ENCODE results near the gene GALR3. TPM values are rescaled to one million over a fixed set of nuclear protein-coding genes. Genes with fewer than 3 reads are reported as not detected.
A peak's percentile ranks its signal among the peaks of the same experiment; 100 is the strongest.

Gene GALR3
- total RNA-seq, 1 donor from 2014 or later = not detected

GRCh38 chr22:37817705-37818408 is 5.3 kb upstream of the GALR3 start:
- H3K4me3 Mint-ChIP-seq (ENCODE audit: unreplicated experiment) = peak overlapping the region; percentile 61
- no peaks in the 10 kb centered on the region for H3K36me3 Mint-ChIP-seq (ENCODE audit: unreplicated experiment)
- H3K27me3 Mint-ChIP-seq (ENCODE audit: unreplicated experiment) = peaks cover 14% of the 10 kb centered on the region
- DNase-seq = peak; percentile 92
- H3K4me1 Mint-ChIP-seq (ENCODE audit: low read depth, unreplicated experiment) = peaks cover 6% of the 10 kb centered on the region
- H3K27ac Mint-ChIP-seq (ENCODE audit: unreplicated experiment) = peak overlapping the region; percentile 22
- TF ChIP-seq CTCF (IDR thresholded peaks at IDR 0.05; ENCODE audit: partially characterized antibody, unreplicated experiment) = peak; percentile 96
- H3K9me3 Mint-ChIP-seq (ENCODE audit: unreplicated experiment) = peaks cover 6% of the 10 kb centered on the region

- Mint-ChIP-seq H3K36me3 (ENCODE audit: unreplicated experiment) (no peaks in the 10 kb centered on the region), H3K27me3 (ENCODE audit: unreplicated experiment) (peaks cover 18% of the 10 kb centered on the region), H3K27ac (ENCODE audit: unreplicated experiment) (no peak overlapping the region), H3K4me3 (ENCODE audit: unreplicated experiment) (peak overlapping the region; percentile 73), H3K4me1 (ENCODE audit: low read depth, unreplicated experiment) (peaks cover 6% of the 10 kb centered on the region), H3K9me3 (ENCODE audit: unreplicated experiment) (peaks cover 8% of the 10 kb centered on the region)
- TF ChIP-seq CTCF (IDR thresholded peaks at IDR 0.05; ENCODE audit: partially characterized antibody, unreplicated experiment) = peak; percentile 13
- DNase-seq = peak; percentile 77
Observed at GRCh38 chr22:37818409-37819104, 4.6 kb upstream of the GALR3 start.

GRCh38 chr22:37819105-37819433 is 4.1 kb upstream of the GALR3 start:
- peak overlapping the region; percentile 73 for H3K4me3 Mint-ChIP-seq (ENCODE audit: unreplicated experiment)
- peaks cover 8% of the 10 kb centered on the region for H3K9me3 Mint-ChIP-seq (ENCODE audit: unreplicated experiment)
- H3K27ac Mint-ChIP-seq (ENCODE audit: unreplicated experiment) = peak overlapping the region; percentile 59
- no peaks in the 10 kb centered on the region for H3K36me3 Mint-ChIP-seq (ENCODE audit: unreplicated experiment)
- TF ChIP-seq CTCF (IDR thresholded peaks at IDR 0.05; ENCODE audit: partially characterized antibody, unreplicated experiment) = no peak
- H3K27me3 Mint-ChIP-seq (ENCODE audit: unreplicated experiment) = peaks cover 21% of the 10 kb centered on the region
- no peak for DNase-seq
- H3K4me1 Mint-ChIP-seq (ENCODE audit: low read depth, unreplicated experiment) = peaks cover 6% of the 10 kb centered on the region

DNA sequence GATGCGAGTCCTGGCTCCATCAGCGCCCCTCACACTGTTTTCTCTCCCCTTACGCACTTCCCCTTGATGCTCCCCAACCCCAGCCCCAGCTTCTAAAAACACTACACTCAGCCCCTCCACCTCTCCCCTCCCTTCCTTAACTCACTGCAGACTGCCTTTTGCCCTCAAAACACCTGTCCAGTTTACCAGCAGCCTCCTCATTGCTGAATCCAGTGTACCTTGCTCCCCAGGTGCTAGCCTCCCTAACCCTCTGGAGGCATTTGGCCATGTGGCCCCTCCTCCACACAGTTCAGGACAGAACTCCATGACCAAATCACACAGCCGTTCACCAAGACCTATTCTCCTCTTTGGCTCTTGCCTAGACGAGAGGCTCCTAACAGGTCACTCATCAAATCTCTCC is 2.8 kb upstream of the GALR3 start:
- peaks cover 24% of the 10 kb centered on the region for H3K27me3 Mint-ChIP-seq (ENCODE audit: unreplicated experiment)
- no peak for DNase-seq
- no peak overlapping the region for H3K4me3 Mint-ChIP-seq (ENCODE audit: unreplicated experiment)

More for the DNA sequence above, 2.8 kb upstream of the GALR3 start:
- Mint-ChIP-seq H3K27ac (ENCODE audit: unreplicated experiment) (no peak overlapping the region), H3K36me3 (ENCODE audit: unreplicated experiment) (no peaks in the 10 kb centered on the region), H3K9me3 (ENCODE audit: unreplicated experiment) (peaks cover 9% of the 10 kb centered on the region), H3K4me1 (ENCODE audit: low read depth, unreplicated experiment) (peaks cover 6% of the 10 kb centered on the region)
- TF ChIP-seq CTCF (IDR thresholded peaks at IDR 0.05; ENCODE audit: partially characterized antibody, unreplicated experiment) = no peak
